Ovary (tissue), 9 donors: ENCODE data around the gene MINDY2. TPM values are rescaled to one million over a fixed set of nuclear protein-coding genes. Genes with fewer than 3 reads are reported as not detected.
"Not testable (repeated sequence)": the region's sequence is repeated elsewhere in the genome, so short reads cannot be mapped to it uniquely, and the experiment has no call there.

Experiments used
- DNase-seq, 5 donors: peaks; one replicate each; pipeline ENCODE4 v3.0.0-alpha.2; 2019 to 2020
- H3K27ac ChIP-seq, 2 donors: fragments of 200-600 bp; one replicate each; pipeline versions ENCODE4 v1.5.1 to v1.8.0; 2019 to 2022
- H3K27me3 ChIP-seq: fragments of 200-600 bp; one replicate; pipeline ENCODE4 v1.8.0; 2022
- H3K36me3 ChIP-seq: fragments of 200-600 bp; sonication (generic); one replicate; pipeline ENCODE4 v1.5.1; 2019
- H3K4me1 ChIP-seq: one replicate; pipeline ENCODE4 v1.8.1; 2013; ENCODE audit warnings: mild to moderate bottlenecking, moderate library complexity; ENCODE audit not compliant: insufficient read depth
- H3K4me3 ChIP-seq: fragments of 200-600 bp; sonication (generic); one replicate; pipeline ENCODE4 v1.5.1; 2017
- H3K9me3 ChIP-seq, 2 donors: fragments of 200-600 bp in 1 of 2; sonication (generic) in 1 of 2; one replicate each; pipeline versions ENCODE4 v1.5.1 to v1.8.1; 2013 to 2019; ENCODE audit warnings: mild to moderate bottlenecking in 1 of 2, moderate library complexity in 1 of 2
- EP300 ChIP-seq: sonication (generic); formaldehyde crosslinking; IDR thresholded peaks from one replicate; pipeline ENCODE4 v1.6.1; 2017; ENCODE audit warnings: antibody characterized with exemption
- POLR2A ChIP-seq: fragments of 450-650 bp; IDR thresholded peaks from one replicate; pipeline ENCODE4 v1.6.1; 2017; ENCODE audit warnings: antibody characterized with exemption, mild to moderate bottlenecking, moderate library complexity
- WGBS, 3 donors: extraction: QIAGEN DNeasy Blood & Tissue Kit in 1 of 3; methylation state at CpG; one replicate each; pipeline versions ENCODE4 v1.1.5 to v1.1.7; 2013 to 2017; 5-methylcytosine and 5-hydroxymethylcytosine counted together
- intact Hi-C, 4 donors: fragments of 100-400 bp; cut with DNase I; formaldehyde crosslinking; loops; one replicate each; pipeline versions ENCODE4 v1.11.0 to v1.15.1; 2022 to 2023
- polyA plus RNA-seq, 2 donors: library from polyadenylated mRNA; stranded (reverse); fragments of 200-250 nt in 1 of 2; fragments of 350-450 nt in 1 of 2; fragmentation: Illumina TruSeq in 1 of 2; extraction: RNeasy Lipid Tissue Mini Kit (QIAGEN cat#74804) in 1 of 2; gene quantifications; one replicate each; pipeline ENCODE4 v1.2.3, GENCODE V29; 2013 to 2014
- total RNA-seq, 7 donors: library from RNA; depleted of rRNA in 2 of 7; stranded (reverse); fragments of >200 nt in 2 of 7; fragmentation: NEBNext Ultra II Directional in 3 of 7; extraction: Animal tissue kit (Norgen Biotek cat#: 25700) in 3 of 7; gene quantifications; one replicate each; pipeline versions ENCODE4 v1.1.0 to v1.2.4, GENCODE V29; 2016 to 2023
- TF ChIP-seq, protein P1 (sequence below), 3 donors: fragments of 450-650 bp in 2 of 3; fragments of 200-600 bp in 1 of 3; IDR thresholded peaks; one replicate each; pipeline versions ENCODE4 v1.5.1 to v1.8.0; 2016 to 2022; ENCODE audit warnings: antibody characterized with exemption in 3 of 3, mild to moderate bottlenecking in 1 of 3
- donor health status: DM: no; HTN: no; CAD: no; lungs with moderate emphysema.
- donor health status: DM: no; HTN: no; CAD: no.
- donor health status: Bipolar disorder and iron deficiency.
- donor health status: DM: yes; HTN: yes; CAD: no.
- donor health status: DM: no; HTN: no; CAD: no.
- donor health status: DM: yes; HTN: yes; CAD: no.

Gene MINDY2
- total and polyA plus RNA-seq, 9 donors = 5.7 to 32.6 (median 18.0) TPM

GRCh38 chr15:58876306-58877106, 105.4 kb downstream of the MINDY2 start:
- Histone ChIP-seq H3K9me3 (no peaks in the 10 kb centered on the region), H3K4me3 (no peak overlapping the region), H3K27me3 (no peaks in the 10 kb centered on the region), H3K36me3 (no peaks in the 10 kb centered on the region), H3K27ac (no peak overlapping the region), H3K4me1 (no peaks in the 10 kb centered on the region)
- no peak for DNase-seq
- TF ChIP-seq POLR2A (no peak), EP300 (no peak)
- TF ChIP-seq, protein P1, sequence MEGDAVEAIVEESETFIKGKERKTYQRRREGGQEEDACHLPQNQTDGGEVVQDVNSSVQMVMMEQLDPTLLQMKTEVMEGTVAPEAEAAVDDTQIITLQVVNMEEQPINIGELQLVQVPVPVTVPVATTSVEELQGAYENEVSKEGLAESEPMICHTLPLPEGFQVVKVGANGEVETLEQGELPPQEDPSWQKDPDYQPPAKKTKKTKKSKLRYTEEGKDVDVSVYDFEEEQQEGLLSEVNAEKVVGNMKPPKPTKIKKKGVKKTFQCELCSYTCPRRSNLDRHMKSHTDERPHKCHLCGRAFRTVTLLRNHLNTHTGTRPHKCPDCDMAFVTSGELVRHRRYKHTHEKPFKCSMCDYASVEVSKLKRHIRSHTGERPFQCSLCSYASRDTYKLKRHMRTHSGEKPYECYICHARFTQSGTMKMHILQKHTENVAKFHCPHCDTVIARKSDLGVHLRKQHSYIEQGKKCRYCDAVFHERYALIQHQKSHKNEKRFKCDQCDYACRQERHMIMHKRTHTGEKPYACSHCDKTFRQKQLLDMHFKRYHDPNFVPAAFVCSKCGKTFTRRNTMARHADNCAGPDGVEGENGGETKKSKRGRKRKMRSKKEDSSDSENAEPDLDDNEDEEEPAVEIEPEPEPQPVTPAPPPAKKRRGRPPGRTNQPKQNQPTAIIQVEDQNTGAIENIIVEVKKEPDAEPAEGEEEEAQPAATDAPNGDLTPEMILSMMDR (IDR thresholded peaks at IDR 0.05) = no peak
- WGBS, 3 donors = 79 to 88% (median 82%) methylated on average over 7 of the region's 7 CpGs
- intact Hi-C loops = no loop called here

GRCh38 chr15:58877999-58878825, 107.1 kb downstream of the MINDY2 start:
- DNase-seq = no peak

GRCh38 chr15:58880320-58880719, 109.2 kb downstream of the MINDY2 start:
- no peak for DNase-seq
- intact Hi-C loops = no loop called here
- Histone ChIP-seq H3K4me1 (no peaks in the 10 kb centered on the region), H3K36me3 (no peaks in the 10 kb centered on the region), H3K4me3 (no peak overlapping the region), H3K27me3 (no peaks in the 10 kb centered on the region), H3K9me3 (no peaks in the 10 kb centered on the region), H3K27ac (no peak overlapping the region)
- TF ChIP-seq EP300 (no peak), POLR2A (no peak)
- TF ChIP-seq, protein P1 (IDR thresholded peaks at IDR 0.05) = no peak
- 76 to 81% (median 80%) methylated on average over 3 of the region's 3 CpGs for WGBS, 3 donors

More at GRCh38 chr15:58877999-58878825, 107.1 kb downstream of the MINDY2 start:
- Histone ChIP-seq H3K4me3 (no peak overlapping the region), H3K9me3 (no peaks in the 10 kb centered on the region), H3K27me3 (no peaks in the 10 kb centered on the region), H3K36me3 (no peaks in the 10 kb centered on the region), H3K27ac (no peak overlapping the region), H3K4me1 (no peaks in the 10 kb centered on the region)
- intact Hi-C loops = no loop called here
- TF ChIP-seq POLR2A = no peak
- TF ChIP-seq, protein P1 (IDR thresholded peaks at IDR 0.05) = no peak
- TF ChIP-seq EP300 = no peak
- WGBS, 3 donors = 95 to 97% (median 97%) methylated on average over 12 of the region's 12 CpGs

DNA sequence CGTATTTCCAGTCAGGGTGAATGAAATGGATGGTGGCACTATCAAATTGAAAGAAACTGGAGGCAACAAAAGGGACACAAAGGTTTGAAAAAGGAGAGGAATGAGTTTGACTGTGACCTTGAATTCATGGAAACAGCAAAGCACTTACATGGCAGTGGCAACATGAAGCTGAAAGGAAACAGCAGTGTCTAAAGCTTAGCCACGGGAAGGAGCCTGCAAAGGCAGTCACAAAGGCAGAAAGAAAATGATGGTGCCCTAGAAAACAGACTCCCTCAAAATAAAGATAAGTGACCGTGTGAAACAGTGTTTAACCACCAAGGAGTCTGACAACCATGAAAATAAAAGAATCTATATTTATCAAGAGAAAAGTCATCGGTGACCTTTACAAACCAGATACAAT, 111.1 kb downstream of the MINDY2 start:
- Histone ChIP-seq H3K27me3 (no peaks in the 10 kb centered on the region), H3K4me1 (no peaks in the 10 kb centered on the region), H3K27ac (no peak overlapping the region), H3K9me3 (no peaks in the 10 kb centered on the region), H3K4me3 (no peak overlapping the region), H3K36me3 (no peaks in the 10 kb centered on the region)
- WGBS, 3 donors = 56 to 68% (median 57%) methylated on average over 4 of the region's 4 CpGs
- TF ChIP-seq POLR2A (no peak), EP300 (no peak)
- TF ChIP-seq, protein P1 (IDR thresholded peaks at IDR 0.05) = no peak
- no peak for DNase-seq
- intact Hi-C loops = no loop called here

- H3K9me3 ChIP-seq, DNase-seq, H3K4me3 ChIP-seq, H3K36me3 ChIP-seq, H3K27ac ChIP-seq, intact Hi-C loops, H3K27me3 ChIP-seq, H3K4me1 ChIP-seq: not testable (repeated sequence)
- WGBS, 3 donors = 95 to 96% (median 96%) methylated on average over 3 of the region's 3 CpGs
These were observed 112.8 kb downstream of the MINDY2 start for GRCh38 chr15:58883926-58884325.
